OCI-LY1 (cell line): ENCODE data around the gene MRGPRF.

Experiments used
- H2AFZ ChIP-seq: fragments of 200-600 bp; sonication (generic), shearing (Covaris generic); 2 replicates; pipeline ENCODE4 v1.6.0; 2014; ENCODE audit warnings: antibody characterized with exemption, mild to moderate bottlenecking, low read length
- H3F3A ChIP-seq: fragments of 200-600 bp; sonication (generic), shearing (Covaris generic); 2 replicates; pipeline ENCODE4 v1.6.0; 2014; ENCODE audit warnings: mild to moderate bottlenecking, antibody characterized with exemption, low read length, moderate library complexity; ENCODE audit not compliant: insufficient read depth
- H3K27ac ChIP-seq: fragments of 200-600 bp; sonication (generic); 2 replicates; pipeline ENCODE4 v1.5.1; 2014; ENCODE audit warnings: low read length, mixed run types, mild to moderate bottlenecking, low read depth; ENCODE audit not compliant: poor library complexity, severe bottlenecking
- H3K27me3 ChIP-seq: fragments of 200-600 bp; sonication (generic); 2 replicates; pipeline ENCODE4 v1.6.0; 2014; ENCODE audit warnings: antibody characterized with exemption, mild to moderate bottlenecking, low read length, moderate library complexity; ENCODE audit not compliant: insufficient read depth
- H3K36me3 ChIP-seq: fragments of 200-600 bp; sonication (generic); 2 replicates; pipeline ENCODE4 v1.6.1; 2014; ENCODE audit warnings: mild to moderate bottlenecking, antibody characterized with exemption, low read length, moderate library complexity, mixed read lengths; ENCODE audit not compliant: insufficient read depth
- H3K4me1 ChIP-seq: fragments of 200-600 bp; sonication (generic); 2 replicates; pipeline ENCODE4 v1.5.1; 2014; ENCODE audit warnings: mild to moderate bottlenecking, low read length, moderate library complexity; ENCODE audit not compliant: insufficient read depth, severe bottlenecking
- H3K4me2 ChIP-seq: fragments of 200-600 bp; sonication (generic), shearing (Covaris generic); 2 replicates; pipeline ENCODE4 v1.6.1; 2014; ENCODE audit warnings: low read length
- H3K4me3 ChIP-seq: fragments of 200-600 bp; sonication (generic); 2 replicates; pipeline ENCODE4 v1.5.1; 2014; ENCODE audit warnings: low read length, low read depth, mild to moderate bottlenecking, mixed read lengths; ENCODE audit not compliant: poor library complexity, severe bottlenecking
- H3K79me2 ChIP-seq: fragments of 200-600 bp; shearing (Covaris generic); 2 replicates; pipeline ENCODE4 v1.6.1; 2016; ENCODE audit warnings: mixed run types, low read length, mixed read lengths; ENCODE audit not compliant: insufficient read depth
- H3K9ac ChIP-seq: fragments of 200-600 bp; sonication (generic), shearing (Covaris generic); 2 replicates; pipeline ENCODE4 v1.6.1; 2014; ENCODE audit warnings: mild to moderate bottlenecking, low read length, mixed read lengths
- H3K9me2 ChIP-seq: fragments of 200-600 bp; sonication (generic), shearing (Covaris generic); 2 replicates; pipeline ENCODE4 v1.6.1; 2014; ENCODE audit warnings: low read depth, mild to moderate bottlenecking, low read length, mixed read lengths
- H3K9me3 ChIP-seq: fragments of 200-600 bp; shearing (Covaris generic); 2 replicates; pipeline ENCODE4 v1.6.1; 2014; ENCODE audit warnings: low read length, mixed read lengths
- H4K20me1 ChIP-seq: fragments of 200-600 bp; sonication (generic), shearing (Covaris generic); 2 replicates; pipeline ENCODE4 v1.6.0; 2016; ENCODE audit warnings: mild to moderate bottlenecking, low read length; ENCODE audit not compliant: insufficient read depth
- EZH2 ChIP-seq: fragments of 200-600 bp; sonication (generic), shearing (Covaris generic); IDR thresholded peaks from 2 replicates; pipeline ENCODE4 v1.8.0; 2017; ENCODE audit warnings: borderline replicate concordance, mixed run types, mild to moderate bottlenecking, antibody characterized with exemption, low read length, moderate library complexity, mixed read lengths
- TF ChIP-seq, protein P1 (sequence below): fragments of 200-600 bp; sonication (generic), shearing (Covaris generic); IDR thresholded peaks from 2 replicates; pipeline ENCODE4 v1.5.1; 2017; ENCODE audit warnings: mild to moderate bottlenecking, antibody characterized with exemption, low read length, moderate library complexity, mixed read lengths

MRGPRF gene, protein sequence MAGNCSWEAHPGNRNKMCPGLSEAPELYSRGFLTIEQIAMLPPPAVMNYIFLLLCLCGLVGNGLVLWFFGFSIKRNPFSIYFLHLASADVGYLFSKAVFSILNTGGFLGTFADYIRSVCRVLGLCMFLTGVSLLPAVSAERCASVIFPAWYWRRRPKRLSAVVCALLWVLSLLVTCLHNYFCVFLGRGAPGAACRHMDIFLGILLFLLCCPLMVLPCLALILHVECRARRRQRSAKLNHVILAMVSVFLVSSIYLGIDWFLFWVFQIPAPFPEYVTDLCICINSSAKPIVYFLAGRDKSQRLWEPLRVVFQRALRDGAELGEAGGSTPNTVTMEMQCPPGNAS

DNA sequence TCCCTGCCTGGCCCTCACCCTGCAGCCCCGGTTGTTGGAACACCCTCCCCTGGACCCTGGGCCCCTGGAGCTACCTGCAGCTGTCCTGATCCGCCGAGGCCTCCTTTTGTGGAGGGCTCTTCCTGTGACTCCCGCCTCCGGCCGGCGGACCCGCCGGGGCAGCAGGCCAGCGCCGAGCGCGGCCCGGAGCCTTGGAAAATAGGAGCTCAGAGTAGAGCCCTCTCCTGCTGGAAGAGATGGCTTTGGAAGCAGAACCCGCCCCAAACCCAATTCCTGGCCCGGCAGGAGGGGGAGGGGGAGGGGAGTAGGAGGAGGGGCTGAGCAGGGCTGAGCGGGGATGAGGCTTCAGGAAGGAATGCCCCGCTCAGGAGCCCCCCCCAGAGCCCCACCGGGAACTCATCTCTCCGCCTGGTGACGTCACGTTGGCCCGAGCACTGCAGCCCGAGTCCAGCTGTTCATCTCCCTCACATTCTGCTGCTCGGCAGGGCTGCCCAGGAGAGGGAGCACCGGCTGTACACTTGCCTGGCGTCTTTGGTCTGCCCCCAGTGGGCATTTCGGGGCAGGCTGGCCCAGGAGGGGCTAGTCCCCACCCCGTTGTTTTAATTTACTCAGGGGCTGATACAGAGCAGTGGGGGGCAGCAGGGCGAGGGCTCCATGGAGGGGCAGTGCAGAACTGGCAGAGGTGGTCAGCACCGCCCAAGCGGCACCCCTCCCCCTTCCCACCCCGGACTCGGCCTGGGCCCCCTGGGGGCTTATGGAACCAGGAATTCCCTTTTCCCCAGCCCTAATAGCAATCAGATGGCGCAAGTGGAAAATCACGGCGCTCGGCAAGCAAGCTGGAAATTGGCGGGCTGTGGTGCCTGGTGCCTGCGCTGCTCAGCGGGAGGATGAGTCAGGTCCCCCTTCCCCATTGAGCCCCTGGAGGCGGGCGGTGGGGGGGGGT, at the start of gene MRGPRF:
MRGPRF (minus strand) TSS at position 238 of the 943 bp plus-strand sequence. CDS start 3,345 bp downstream, outside the sequence.
- H3K4me2 ChIP-seq: no peak within 1 kb of the TSS
- no peaks in the 10 kb centered on the region for H3K27me3 ChIP-seq
- no peaks in the 10 kb centered on the region for H3K9me2 ChIP-seq
- H4K20me1 ChIP-seq: no peaks in the 10 kb centered on the region
- H3K9ac ChIP-seq: no peak within 1 kb of the TSS
- H3K36me3 ChIP-seq: no peaks in the 10 kb centered on the region
- no peaks in the 10 kb centered on the region for H3K9me3 ChIP-seq
- H3K4me3 ChIP-seq: no peak within 1 kb of the TSS
- no peak within 1 kb of the TSS for H2AFZ ChIP-seq
- no peak for TF ChIP-seq EZH2
- TF ChIP-seq, protein P1, sequence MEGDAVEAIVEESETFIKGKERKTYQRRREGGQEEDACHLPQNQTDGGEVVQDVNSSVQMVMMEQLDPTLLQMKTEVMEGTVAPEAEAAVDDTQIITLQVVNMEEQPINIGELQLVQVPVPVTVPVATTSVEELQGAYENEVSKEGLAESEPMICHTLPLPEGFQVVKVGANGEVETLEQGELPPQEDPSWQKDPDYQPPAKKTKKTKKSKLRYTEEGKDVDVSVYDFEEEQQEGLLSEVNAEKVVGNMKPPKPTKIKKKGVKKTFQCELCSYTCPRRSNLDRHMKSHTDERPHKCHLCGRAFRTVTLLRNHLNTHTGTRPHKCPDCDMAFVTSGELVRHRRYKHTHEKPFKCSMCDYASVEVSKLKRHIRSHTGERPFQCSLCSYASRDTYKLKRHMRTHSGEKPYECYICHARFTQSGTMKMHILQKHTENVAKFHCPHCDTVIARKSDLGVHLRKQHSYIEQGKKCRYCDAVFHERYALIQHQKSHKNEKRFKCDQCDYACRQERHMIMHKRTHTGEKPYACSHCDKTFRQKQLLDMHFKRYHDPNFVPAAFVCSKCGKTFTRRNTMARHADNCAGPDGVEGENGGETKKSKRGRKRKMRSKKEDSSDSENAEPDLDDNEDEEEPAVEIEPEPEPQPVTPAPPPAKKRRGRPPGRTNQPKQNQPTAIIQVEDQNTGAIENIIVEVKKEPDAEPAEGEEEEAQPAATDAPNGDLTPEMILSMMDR: no peak
- no peaks in the 10 kb centered on the region for H3K4me1 ChIP-seq
- H3F3A ChIP-seq: no peaks in the 10 kb centered on the region
- H3K27ac ChIP-seq: no peak within 1 kb of the TSS
- H3K79me2 ChIP-seq: no peaks in the 10 kb centered on the region

DNA sequence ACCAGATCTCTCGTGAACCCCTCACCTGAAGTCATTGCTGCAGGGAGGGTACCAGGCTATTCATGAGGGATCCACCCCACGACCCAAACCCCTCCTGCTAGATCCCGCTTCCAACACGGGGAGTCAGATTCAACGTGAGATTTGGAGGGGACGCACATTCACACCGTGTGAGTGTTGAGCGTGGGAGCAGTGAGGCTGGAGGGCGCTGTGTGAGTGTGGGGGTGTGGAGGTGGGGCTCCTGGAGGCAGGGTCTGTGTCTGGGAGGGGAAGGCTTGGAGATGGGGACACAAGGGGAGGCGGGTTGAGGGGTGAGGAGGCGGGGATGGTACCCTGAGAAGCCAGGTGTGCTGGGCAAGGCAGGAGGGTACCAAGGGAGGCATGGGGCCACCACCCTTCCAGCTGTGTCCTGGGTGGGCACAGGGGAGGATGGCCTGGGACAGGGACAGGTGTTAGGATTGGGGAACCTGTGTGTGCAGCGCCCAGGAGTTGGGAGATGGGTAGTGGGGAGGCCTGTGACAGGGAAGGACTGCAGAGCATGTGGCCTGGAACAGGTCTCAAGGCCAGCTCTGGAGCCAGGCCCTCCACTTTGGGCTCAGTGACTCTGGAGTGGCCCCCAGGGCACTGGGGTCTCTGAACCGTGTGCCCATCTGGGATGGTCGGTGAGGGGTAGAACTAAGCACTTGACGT, 49.3 kb upstream of the MRGPRF start:
- no peak overlapping the region for H3K4me2 ChIP-seq
- no peaks in the 10 kb centered on the region for H3F3A ChIP-seq
- no peak overlapping the region for H3K4me3 ChIP-seq
- H3K27me3 ChIP-seq: no peaks in the 10 kb centered on the region
- no peaks in the 10 kb centered on the region for H3K9me3 ChIP-seq
- H2AFZ ChIP-seq: no peak overlapping the region
- TF ChIP-seq, protein P1: no peak
- TF ChIP-seq EZH2: no peak
- H3K9ac ChIP-seq: no peak overlapping the region
- no peak overlapping the region for H3K27ac ChIP-seq
- H3K36me3 ChIP-seq: no peaks in the 10 kb centered on the region
- H4K20me1 ChIP-seq: no peaks in the 10 kb centered on the region
- H3K79me2 ChIP-seq: no peaks in the 10 kb centered on the region
- no peaks in the 10 kb centered on the region for H3K4me1 ChIP-seq
- H3K9me2 ChIP-seq: no peaks in the 10 kb centered on the region

DNA sequence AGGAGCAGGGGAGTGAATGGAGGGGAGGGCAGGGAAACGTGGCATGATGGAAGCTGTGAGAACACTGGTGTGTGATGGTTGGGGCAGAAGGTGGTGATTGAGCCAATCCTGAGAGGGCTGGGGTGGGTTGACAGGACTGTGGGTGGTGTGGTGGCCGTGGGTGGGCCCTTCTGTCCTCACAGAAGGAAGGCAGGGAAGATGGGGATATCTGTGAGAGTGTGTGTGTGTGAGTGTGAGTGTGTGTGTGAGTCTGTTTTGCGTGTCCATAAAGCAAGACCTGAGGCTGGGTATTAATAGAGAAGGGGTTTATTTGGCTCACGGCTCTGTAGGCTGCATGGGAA, 48.6 kb upstream of the MRGPRF start:
- Histone ChIP-seq H3K36me3 (no peaks in the 10 kb centered on the region), H3K4me3 (no peak overlapping the region), H3K9ac (no peak overlapping the region), H3F3A (no peaks in the 10 kb centered on the region), H3K4me1 (peaks cover 2% of the 10 kb centered on the region), H3K9me3 (no peaks in the 10 kb centered on the region), H4K20me1 (no peaks in the 10 kb centered on the region), H3K79me2 (no peaks in the 10 kb centered on the region), H3K27ac (no peak overlapping the region), H3K9me2 (no peaks in the 10 kb centered on the region), H3K27me3 (no peaks in the 10 kb centered on the region), H2AFZ (no peak overlapping the region), H3K4me2 (no peak overlapping the region)
- no peak for TF ChIP-seq EZH2
- TF ChIP-seq, protein P1: no peak
